ENCODE data around the gene NAT16. TPM values are rescaled to one million over a fixed set of nuclear protein-coding genes. Genes with fewer than 3 reads are reported as not detected.
"Not testable (repeated sequence)": the region's sequence is repeated elsewhere in the genome, so short reads cannot be mapped to it uniquely, and the experiment has no call there.

NAT16 gene
- total RNA-seq, 4 donors from 2014 or later, result not detected

- peaks cover 0 to 43% of the 10 kb centered on the region in 2 donors for H3K36me3 ChIP-seq
- H3K27me3 ChIP-seq, result peaks cover 0 to 3% (median 0%) of the 10 kb centered on the region in 3 donors
- H3K4me3 ChIP-seq, result no peak overlapping the region
- DNase-seq (no peak), ATAC-seq (no peak)
- intact Hi-C loops (cut with DNase I; ENCODE audit: low total_unique reads) (no loop called here), in situ Hi-C loops (cut with MboI; ENCODE audit: low sequenced_read_pairs in 4 of 4) (no loop called here)
- H3K27ac ChIP-seq, result no peak overlapping the region
- H3K9me3 ChIP-seq, result no peaks in the 10 kb centered on the region
- no peaks in the 10 kb centered on the region for H3K4me1 ChIP-seq
- TF ChIP-seq CTCF (IDR thresholded peaks at IDR 0.05 in 4 of 5, conservative IDR thresholded peaks at IDR 0.05 in 1 of 5) (no peak), POLR2A (IDR thresholded peaks at IDR 0.05) (no peak)
These were observed 28.7 kb upstream of the NAT16 start for GRCh38 chr7:101208794-101209193.

DNA sequence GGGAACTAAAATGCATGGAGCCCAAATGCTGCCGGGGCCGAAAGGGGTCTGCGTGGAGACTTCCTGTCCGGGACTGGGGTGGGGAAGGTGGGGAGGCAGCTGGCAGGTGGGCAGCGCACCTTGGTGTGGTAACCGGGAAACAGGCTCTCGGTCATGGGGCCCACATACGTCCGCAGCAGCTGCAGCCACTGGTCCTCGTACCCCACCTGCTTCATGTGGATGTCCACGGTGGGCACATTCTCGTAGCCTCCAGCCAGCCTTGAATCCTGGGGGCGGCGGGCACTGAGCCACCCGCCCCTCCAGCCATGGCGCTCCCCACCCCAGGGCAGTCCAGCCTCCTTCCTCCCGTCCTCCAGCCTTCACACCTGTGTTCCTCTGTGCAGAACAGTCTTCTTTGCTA, 27.4 kb upstream of the NAT16 start:
- DNase-seq (no peak), ATAC-seq (no peak)
- no peak for TF ChIP-seq POLR2A (IDR thresholded peaks at IDR 0.05)
- no peak for TF ChIP-seq CTCF (IDR thresholded peaks at IDR 0.05 in 4 of 5, conservative IDR thresholded peaks at IDR 0.05 in 1 of 5)
- Histone ChIP-seq H3K27me3 (peaks cover 10 to 12% (median 10%) of the 10 kb centered on the region in 3 donors), H3K9me3 (no peaks in the 10 kb centered on the region), H3K27ac (no peak overlapping the region), H3K4me3 (no peak overlapping the region), H3K36me3 (peaks cover 0 to 39% of the 10 kb centered on the region in 2 donors), H3K4me1 (no peaks in the 10 kb centered on the region)
- intact Hi-C loops (cut with DNase I; ENCODE audit: low total_unique reads), result no loop called here
- in situ Hi-C loops (cut with MboI; ENCODE audit: low sequenced_read_pairs in 4 of 4), result no loop called here

GRCh38 chr7:101206665-101207042, 26.6 kb upstream of the NAT16 start:
- no peak overlapping the region for H3K4me3 ChIP-seq
- no peak for ATAC-seq
- TF ChIP-seq POLR2A (IDR thresholded peaks at IDR 0.05), result no peak
- TF ChIP-seq CTCF (IDR thresholded peaks at IDR 0.05 in 4 of 5, conservative IDR thresholded peaks at IDR 0.05 in 1 of 5), result no peak
- peaks cover 0 to 31% of the 10 kb centered on the region in 2 donors for H3K36me3 ChIP-seq
- H3K4me1 ChIP-seq, result peaks cover 0 to 5% of the 10 kb centered on the region in 2 donors
- H3K27me3 ChIP-seq, result peaks cover 18 to 20% (median 18%) of the 10 kb centered on the region in 3 donors
- intact Hi-C loops (cut with DNase I; ENCODE audit: low total_unique reads) (no loop called here), in situ Hi-C loops (cut with MboI; ENCODE audit: low sequenced_read_pairs in 4 of 4) (no loop called here)
- DNase-seq, result no peak
- H3K27ac ChIP-seq, result no peak overlapping the region
- no peaks in the 10 kb centered on the region for H3K9me3 ChIP-seq

DNA sequence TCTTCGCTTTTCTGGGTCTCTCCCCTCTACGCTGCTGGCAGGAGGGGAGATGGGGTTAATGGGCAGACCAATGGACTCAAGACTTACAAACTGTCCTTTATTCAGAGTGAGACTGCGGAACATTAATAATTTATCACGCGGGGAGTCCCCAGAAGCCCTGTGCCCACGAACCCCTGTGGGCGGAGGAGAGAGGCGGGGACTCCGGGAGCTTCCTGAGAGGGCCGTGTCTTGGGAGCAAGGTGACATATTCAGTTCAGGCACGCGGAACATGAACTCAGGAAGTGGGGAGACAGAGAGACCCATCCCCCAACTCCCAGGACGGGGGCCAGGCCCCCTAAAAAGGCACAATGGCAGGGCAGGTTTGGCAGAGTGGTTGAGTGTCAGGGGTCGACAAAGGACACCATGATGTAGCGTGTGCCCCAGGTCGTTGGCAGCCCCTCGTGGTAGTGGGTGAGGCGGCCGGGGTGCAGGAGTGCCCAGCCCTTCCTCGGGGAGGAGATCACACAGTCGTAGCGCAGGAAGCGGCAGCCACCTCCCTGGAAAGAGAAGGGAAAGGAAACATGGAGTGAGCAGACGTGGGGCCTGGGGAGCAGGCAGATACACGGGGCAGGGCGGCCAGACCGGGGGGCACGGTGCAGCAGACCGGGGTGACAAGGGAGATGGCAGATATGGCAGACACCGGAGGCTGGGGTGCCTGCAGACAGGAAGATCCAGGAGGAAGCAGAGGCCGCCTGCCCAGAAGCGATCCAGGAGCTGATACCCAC, 26.0 kb upstream of the NAT16 start:
- peaks cover 23 to 26% (median 23%) of the 10 kb centered on the region in 3 donors for H3K27me3 ChIP-seq
- no peak for DNase-seq
- H3K9me3 ChIP-seq, result no peaks in the 10 kb centered on the region
- H3K36me3 ChIP-seq, result peaks cover 0 to 25% of the 10 kb centered on the region in 2 donors
- no peak overlapping the region for H3K4me3 ChIP-seq
- no peak overlapping the region for H3K27ac ChIP-seq
- H3K4me1 ChIP-seq, result peaks cover 0 to 7% of the 10 kb centered on the region in 2 donors
- no peak for ATAC-seq
- intact Hi-C loops (cut with DNase I; ENCODE audit: low total_unique reads), result no loop called here
- in situ Hi-C loops (cut with MboI; ENCODE audit: low sequenced_read_pairs in 4 of 4), result no loop called here
- no peak for TF ChIP-seq CTCF (IDR thresholded peaks at IDR 0.05 in 4 of 5, conservative IDR thresholded peaks at IDR 0.05 in 1 of 5)
- no peak for TF ChIP-seq POLR2A (IDR thresholded peaks at IDR 0.05)

DNA sequence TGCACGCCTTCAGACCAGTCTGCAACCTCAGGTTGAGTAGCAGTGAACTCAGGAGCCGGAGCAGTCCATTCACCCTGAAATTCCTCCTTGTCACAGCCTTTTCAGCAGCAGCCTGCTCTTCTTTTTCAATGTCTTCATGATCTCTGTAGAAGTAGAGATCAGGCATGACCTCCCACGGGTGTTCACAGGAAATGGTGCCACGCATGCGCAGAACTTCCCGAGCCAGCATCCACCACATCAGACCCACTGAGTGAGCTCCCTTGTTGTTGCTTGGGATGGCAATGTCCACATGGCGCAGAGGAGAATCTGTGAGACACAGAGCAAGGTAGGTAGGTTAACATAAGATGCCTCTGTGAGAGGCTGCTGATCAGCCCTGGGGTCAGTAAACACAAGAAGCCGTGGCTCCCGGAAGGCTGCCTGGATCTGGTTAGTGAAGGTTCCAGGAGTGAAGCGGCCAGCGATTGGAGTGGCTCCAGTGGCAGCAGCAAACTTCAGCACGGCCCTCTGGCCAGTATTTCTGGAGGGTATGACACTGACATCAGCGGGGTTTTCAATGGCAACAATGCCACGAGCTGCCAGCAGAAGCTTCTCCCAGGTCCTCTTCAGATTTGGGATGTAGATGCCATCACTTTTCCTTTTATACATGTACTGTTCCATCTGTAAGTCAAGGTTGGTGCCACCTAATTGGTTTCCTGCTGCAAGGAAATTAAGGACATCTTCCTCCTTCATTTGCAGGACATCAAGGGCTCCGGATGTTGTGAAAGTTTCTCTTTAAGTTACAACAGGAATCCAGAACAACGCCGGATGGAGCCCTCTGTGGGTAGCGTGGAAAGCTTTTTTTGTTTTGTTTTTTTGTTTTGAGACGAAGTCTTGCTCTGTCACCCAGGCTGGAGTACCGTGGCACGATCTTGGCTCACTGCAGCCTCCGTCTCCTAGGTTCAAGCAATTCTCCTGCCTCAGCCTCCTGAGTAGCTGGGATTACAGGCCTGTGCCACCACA, 23.9 kb upstream of the NAT16 start:
- DNase-seq; in situ Hi-C loops (cut with MboI; ENCODE audit: low sequenced_read_pairs in 4 of 4); ATAC-seq; H3K9me3 ChIP-seq; H3K4me3 ChIP-seq; H3K4me1 ChIP-seq; H3K27ac ChIP-seq; intact Hi-C loops (cut with DNase I; ENCODE audit: low total_unique reads): not testable (repeated sequence)
- Histone ChIP-seq H3K27me3 (peaks cover 36 to 41% (median 37%) of the 10 kb centered on the region in 3 donors), H3K36me3 (peaks cover 0 to 10% of the 10 kb centered on the region in 2 donors)

Data from gastrocnemius medialis (tissue), 4 donors.